Glutamatergic neuron (in vitro differentiated cells): ENCODE data around the gene TNNC1. TPM values are rescaled to one million over a fixed set of nuclear protein-coding genes. Genes with fewer than 3 reads are reported as not detected.

Source experiments
- DNase-seq: peaks from one replicate; pipeline ENCODE4 v3.0.0; 2022
- H3K27ac Mint-ChIP-seq: one replicate; pipeline ENCODE4 v1.8.0; 2020; ENCODE audit warnings: mild to moderate bottlenecking, mixed read lengths, inconsistent platforms; ENCODE audit not compliant: unreplicated experiment
- H3K27me3 Mint-ChIP-seq: one replicate; pipeline ENCODE4 v1.8.0; 2020; ENCODE audit warnings: mild to moderate bottlenecking, moderate library complexity, mixed read lengths, inconsistent platforms; ENCODE audit not compliant: unreplicated experiment
- H3K36me3 Mint-ChIP-seq: one replicate; pipeline ENCODE4 v1.8.0; 2020; ENCODE audit warnings: mild to moderate bottlenecking, mixed read lengths, inconsistent platforms; ENCODE audit not compliant: unreplicated experiment
- H3K4me1 Mint-ChIP-seq: one replicate; pipeline ENCODE4 v1.8.0; 2020; ENCODE audit warnings: mild to moderate bottlenecking, low read depth, mixed read lengths, inconsistent platforms; ENCODE audit not compliant: unreplicated experiment
- H3K4me3 Mint-ChIP-seq: one replicate; pipeline ENCODE4 v1.8.0; 2020; ENCODE audit warnings: mild to moderate bottlenecking, mixed read lengths, inconsistent platforms; ENCODE audit not compliant: unreplicated experiment
- H3K9me3 Mint-ChIP-seq: one replicate; pipeline ENCODE4 v1.8.0; 2020; ENCODE audit warnings: mild to moderate bottlenecking, moderate library complexity, mixed read lengths, inconsistent platforms; ENCODE audit not compliant: unreplicated experiment
- CTCF ChIP-seq: fragments of 200-600 bp; sonication (generic); IDR thresholded peaks from one replicate; pipeline ENCODE4 v1.5.0; 2021; ENCODE audit not compliant: partially characterized antibody, unreplicated experiment
- total RNA-seq: library from RNA; stranded (reverse); fragmentation: NEBNext Ultra II Directional; extraction: Animal tissue kit (Norgen Biotek cat#: 25700); gene quantifications from one replicate; pipeline ENCODE4 v1.2.1, GENCODE V29; 2021; ENCODE audit not compliant: unreplicated experiment

TNNC1 gene
- total RNA-seq, 1 donor from 2014 or later: 2.7 TPM

DNA sequence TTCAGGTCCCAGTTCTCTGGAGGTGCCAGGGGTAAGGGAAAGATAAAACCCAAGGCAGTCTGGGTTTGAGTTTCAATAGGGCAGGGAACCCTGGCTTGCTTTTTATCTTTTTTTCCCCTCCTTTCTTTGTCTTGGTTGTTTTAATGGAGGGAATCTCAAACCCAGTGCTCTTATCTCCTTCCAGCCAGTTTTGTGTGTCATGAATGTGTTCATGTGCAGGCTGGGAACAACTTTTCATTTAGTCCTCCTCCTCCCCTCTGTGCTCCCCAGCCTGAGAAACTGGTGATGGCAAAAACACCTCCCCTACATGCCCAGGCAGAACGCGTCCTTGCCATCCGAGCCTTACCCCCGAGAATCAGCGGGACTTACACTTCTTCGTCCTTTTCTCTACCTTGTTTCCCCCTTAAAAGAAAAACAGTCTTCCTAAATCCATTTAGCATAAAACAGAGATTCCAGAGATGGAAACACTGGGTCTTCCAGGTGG, 19.8 kb downstream of the TNNC1 start:
- Mint-ChIP-seq H3K27ac (peak overlapping the region; percentile 36), H3K4me1 (peaks cover 20% of the 10 kb centered on the region)

DNA sequence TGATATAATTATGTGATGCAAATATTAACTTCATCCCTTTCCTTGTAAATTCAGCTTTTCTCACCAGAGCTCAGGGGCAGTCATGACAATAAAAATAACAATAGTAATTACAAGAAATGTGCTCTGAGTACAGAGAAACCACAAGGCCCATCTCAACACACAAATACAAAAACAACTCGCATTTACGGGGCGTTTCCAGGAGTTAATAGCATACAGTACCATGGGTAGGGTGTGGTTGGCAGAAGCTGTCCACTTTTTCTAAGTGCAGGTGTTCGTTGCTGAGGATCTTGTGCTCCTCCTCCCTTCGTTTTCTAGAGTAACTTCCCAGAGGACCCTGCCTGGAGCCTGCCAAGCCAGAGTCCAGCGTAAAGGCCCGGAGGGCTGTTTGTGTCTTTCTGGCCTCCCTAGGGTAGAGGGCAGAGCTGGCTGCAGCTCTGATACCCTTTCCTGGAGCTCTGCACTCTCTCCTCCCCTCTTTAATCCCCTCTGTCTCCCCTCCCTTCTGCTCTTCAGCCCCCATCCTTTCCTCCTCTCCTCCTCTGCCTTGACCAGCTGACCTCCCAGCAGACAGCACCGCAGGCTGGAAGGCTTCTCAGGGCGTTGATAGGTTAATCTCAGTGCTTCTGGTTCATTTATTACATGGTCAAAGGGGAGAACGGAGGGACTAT, 20.4 kb downstream of the TNNC1 start:
- no peak for DNase-seq
- TF ChIP-seq CTCF: no peak
- peak overlapping the region; percentile 44 for H3K4me3 Mint-ChIP-seq
- peaks cover 3% of the 10 kb centered on the region for H3K27me3 Mint-ChIP-seq
- H3K27ac Mint-ChIP-seq: peak overlapping the region; percentile 36
- H3K4me1 Mint-ChIP-seq: peaks cover 20% of the 10 kb centered on the region
- H3K9me3 Mint-ChIP-seq: no peaks in the 10 kb centered on the region
- no peaks in the 10 kb centered on the region for H3K36me3 Mint-ChIP-seq

More for the DNA sequence above, 19.8 kb downstream of the TNNC1 start:
- Mint-ChIP-seq H3K4me3 (peak overlapping the region; percentile 44), H3K36me3 (no peaks in the 10 kb centered on the region), H3K27me3 (peaks cover 3% of the 10 kb centered on the region), H3K9me3 (no peaks in the 10 kb centered on the region)
- TF ChIP-seq CTCF: no peak
- no peak for DNase-seq

DNA sequence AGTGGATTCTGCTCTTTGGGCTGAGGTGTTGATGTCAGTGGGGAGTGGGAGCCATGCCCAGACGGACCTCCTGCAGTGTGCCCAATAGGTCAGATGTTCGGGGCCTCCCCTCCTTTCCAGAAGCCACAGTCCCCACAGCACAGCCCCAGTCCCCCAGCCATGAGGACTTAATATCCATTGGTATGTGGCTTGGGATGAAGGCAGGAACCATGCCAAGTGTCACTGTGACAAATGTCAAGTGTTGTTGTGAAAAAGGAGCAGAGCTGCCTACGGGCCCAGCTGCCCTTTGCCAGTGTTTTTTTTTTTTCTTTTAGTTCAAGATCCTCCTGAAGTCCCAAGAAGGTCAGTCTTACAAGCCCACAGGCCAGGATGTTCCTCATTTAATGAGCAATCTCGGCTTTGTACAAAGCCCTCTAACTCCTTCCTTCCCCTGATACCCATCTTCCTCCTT, 21.1 kb downstream of the TNNC1 start:
- no peak overlapping the region for H3K27ac Mint-ChIP-seq
- TF ChIP-seq CTCF: no peak
- no peaks in the 10 kb centered on the region for H3K36me3 Mint-ChIP-seq
- H3K4me3 Mint-ChIP-seq: no peak overlapping the region
- DNase-seq: no peak
- H3K4me1 Mint-ChIP-seq: peaks cover 20% of the 10 kb centered on the region
- H3K27me3 Mint-ChIP-seq: peaks cover 3% of the 10 kb centered on the region
- H3K9me3 Mint-ChIP-seq: no peaks in the 10 kb centered on the region

DNA sequence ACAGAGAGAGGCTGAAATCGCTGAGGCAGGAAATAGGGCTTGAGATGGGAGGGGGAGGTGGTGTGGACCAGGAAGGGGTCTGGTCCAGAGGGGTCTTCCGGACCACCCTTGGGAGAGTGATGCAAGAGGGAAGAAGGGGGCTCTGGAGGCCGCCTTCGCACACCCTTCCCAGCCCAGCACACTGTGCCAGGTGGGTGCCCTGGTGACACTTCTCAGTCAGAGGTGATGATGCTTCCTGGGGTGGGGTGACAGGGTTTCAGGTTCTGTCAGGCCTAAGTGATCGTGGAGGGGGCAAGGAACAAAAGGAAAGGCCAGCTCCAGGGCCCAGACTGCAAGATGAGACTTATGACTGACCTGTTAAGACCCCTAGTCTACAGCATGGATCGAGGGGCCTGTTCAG, 21.6 kb downstream of the TNNC1 start:
- no peaks in the 10 kb centered on the region for H3K36me3 Mint-ChIP-seq
- DNase-seq: no peak
- no peaks in the 10 kb centered on the region for H3K9me3 Mint-ChIP-seq
- no peak overlapping the region for H3K4me3 Mint-ChIP-seq
- H3K27ac Mint-ChIP-seq: no peak overlapping the region
- peaks cover 20% of the 10 kb centered on the region for H3K4me1 Mint-ChIP-seq
- TF ChIP-seq CTCF: no peak
- peaks cover 3% of the 10 kb centered on the region for H3K27me3 Mint-ChIP-seq

GRCh38 chr3:52431459-52432223, 22.2 kb downstream of the TNNC1 start:
- no peak for DNase-seq
- Mint-ChIP-seq H3K9me3 (no peaks in the 10 kb centered on the region), H3K27me3 (peaks cover 3% of the 10 kb centered on the region), H3K4me1 (peaks cover 20% of the 10 kb centered on the region), H3K36me3 (no peaks in the 10 kb centered on the region), H3K27ac (no peak overlapping the region), H3K4me3 (no peak overlapping the region)
- TF ChIP-seq CTCF: no peak
